ENCODE data around the gene RPUSD1.

DNA sequence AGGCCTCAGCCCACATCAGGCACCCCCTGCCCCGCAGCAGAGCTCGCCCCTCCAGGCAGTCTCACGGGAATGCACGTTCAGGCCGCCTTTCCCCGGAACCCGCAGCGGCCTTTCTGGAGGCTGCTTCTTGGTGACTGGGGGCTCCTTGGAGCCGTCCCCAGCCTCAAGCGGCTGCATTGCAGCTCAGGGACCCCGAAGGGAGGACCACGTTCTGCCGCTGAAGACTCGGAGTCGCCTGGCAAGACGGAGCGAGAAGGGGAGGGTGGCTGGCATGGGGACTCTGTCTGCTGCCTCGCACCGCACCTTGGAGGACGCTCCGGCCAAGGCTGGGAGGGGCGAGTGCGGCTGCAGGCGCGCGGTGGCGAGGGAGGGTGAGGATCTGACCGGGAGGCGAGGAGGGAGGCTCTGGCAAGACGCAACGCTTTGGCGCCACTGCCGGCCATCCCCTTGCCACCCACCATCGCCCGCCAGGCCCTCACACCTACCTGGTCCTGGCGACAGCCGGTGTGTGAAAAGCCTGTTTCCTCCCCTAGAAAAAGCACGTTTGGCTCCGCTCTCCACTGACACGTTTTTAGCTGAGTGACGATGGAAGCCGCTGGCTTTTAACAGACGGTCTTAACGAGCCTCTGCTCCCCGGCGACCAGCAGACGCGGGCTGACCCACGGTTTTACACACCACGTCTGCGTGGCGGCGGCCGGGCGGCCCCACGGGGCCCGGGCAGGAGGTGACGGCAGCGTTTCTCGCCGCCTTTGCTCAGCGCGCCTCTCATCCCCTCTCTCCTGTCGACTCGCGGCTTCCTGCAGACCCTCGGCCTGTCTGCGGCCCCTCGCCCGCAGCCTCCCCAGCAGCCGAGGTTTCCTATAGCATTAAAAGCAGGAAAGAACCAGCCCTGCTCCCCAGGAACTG lies 29.1 kb upstream of the RPUSD1 start:
- TF ChIP-seq CTCF (IDR thresholded peaks at IDR 0.05) (no peak), EZH2 (IDR thresholded peaks at IDR 0.05; ENCODE audit: borderline replicate concordance, insufficient read depth, low read depth, low read length, poor library complexity, severe bottlenecking) (no peak)
